Eye (tissue), 1 donor: ENCODE data around the gene LRRC27.
"Not testable (repeated sequence)": the region's sequence is repeated elsewhere in the genome, so short reads cannot be mapped to it uniquely, and the experiment has no call there.

ENCODE experiments used
- DNase-seq: peaks from one replicate; pipeline ENCODE4 v3.0.0-alpha.2; 2015

The LRRC27 gene

GRCh38 chr10:132331601-132332432, at the start of gene LRRC27:
TSS of gene LRRC27 (plus strand) at chr10:132332193. CDS start at chr10:132333525, 1,332 bp downstream.
- DNase-seq: peak; percentile 99

- DNase-seq: peak; percentile 68
Observed at GRCh38 chr10:132282667-132283603, 49.1 kb upstream of the LRRC27 start.

DNA sequence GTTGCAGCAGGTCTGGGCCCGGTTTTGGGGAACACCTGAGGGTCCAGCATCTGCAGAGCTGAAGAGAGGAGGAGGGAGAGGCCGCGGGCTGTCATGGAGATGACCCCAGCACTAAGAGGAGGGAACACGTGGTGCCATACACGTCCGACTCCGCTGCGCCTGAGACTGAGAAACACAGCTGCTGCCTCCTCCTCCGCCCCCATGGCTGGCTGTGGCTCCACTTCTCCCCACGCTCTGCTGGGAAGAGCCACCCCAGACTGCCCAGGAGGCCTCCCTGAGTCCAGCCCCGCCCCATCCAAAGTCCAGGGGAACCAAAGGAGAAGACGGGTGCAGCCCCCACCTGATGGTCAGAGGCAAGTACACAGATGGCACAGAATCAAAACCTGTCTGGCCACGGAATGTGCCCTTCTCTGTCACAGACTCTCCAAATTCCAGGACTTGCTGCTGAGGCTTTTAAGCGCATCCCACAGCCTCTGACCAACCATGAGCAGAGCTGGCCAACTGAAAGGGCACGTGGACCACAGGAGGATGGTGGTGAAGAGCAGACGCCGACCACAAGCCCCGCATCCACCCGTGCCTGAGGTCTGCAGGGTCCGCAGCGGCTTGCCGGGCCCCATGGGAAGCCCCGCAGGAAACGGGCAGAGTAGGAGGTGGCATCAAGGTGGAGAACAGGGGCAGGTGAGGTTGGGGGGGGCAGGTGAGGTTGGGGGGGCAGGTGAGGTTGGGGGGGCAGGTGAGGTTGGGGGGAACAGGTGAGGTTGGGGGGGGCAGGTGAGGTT, 48.2 kb upstream of the LRRC27 start:
- DNase-seq: no peak

GRCh38 chr10:132289439-132289838, 42.6 kb upstream of the LRRC27 start:
- DNase-seq: no peak

GRCh38 chr10:132290631-132291030, 41.4 kb upstream of the LRRC27 start:
- no peak for DNase-seq

DNA sequence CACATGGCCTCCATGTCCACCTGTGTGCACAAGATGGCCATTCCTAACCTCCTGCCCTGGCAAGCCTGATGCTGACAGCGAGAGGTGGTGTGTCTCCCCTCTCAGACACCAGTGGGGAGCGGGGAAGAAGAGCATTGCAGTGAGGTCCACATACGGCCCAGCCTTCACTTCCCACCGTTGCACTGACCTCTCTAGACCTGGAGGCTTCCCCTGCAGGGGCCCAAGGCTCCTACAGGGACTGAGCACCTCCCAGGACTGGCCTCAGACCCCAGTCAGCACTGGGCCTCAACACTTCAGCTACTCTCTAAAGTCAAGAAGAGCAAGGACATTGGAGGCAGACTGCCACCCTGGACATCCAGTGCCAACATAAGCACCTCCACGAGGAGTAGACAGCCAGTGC, 40.2 kb upstream of the LRRC27 start:
- DNase-seq: no peak

GRCh38 chr10:132292287-132293200, 39.4 kb upstream of the LRRC27 start:
- no peak for DNase-seq

- DNase-seq: peak; percentile 69
Observed at GRCh38 chr10:132293201-132293812, 38.7 kb upstream of the LRRC27 start.

- no peak for DNase-seq
Observed at GRCh38 chr10:132293813-132294520, 38.0 kb upstream of the LRRC27 start.

DNA sequence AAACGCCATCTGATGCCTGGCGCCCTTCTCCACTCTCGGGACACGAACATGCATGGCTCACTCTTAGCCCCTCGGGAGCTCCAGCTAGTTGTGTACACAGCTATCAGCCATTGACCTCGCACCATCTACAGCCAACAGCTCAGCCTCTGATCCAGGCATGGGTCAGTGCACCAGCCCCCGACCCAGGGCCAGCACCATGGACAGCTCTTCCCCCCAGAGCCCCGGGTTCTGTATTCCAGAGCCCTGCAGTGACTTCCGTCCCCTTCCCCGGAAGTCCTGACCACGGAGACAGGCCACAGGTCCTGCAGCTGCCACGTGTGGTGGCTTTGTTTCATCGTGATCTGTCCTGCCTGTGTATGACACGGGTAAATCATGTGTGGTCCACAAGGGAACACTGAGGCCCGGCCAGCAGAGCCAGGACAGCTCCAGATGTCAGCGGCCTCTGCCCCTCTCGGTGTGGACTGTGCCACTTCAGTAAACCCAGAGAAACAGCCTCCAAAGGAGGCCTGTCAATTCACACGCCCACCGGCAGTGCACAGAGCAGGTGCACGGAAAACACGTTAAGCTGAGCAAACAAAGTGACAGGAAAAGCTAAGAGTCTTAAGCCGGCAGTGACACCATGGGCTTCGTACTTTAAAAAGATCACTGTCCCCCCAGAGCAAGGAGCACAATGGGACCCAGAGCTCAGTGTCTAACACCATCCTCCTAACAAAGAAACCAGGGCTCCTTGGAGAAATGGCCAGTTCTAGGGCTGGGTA, 37.3 kb upstream of the LRRC27 start:
- DNase-seq: peak; percentile 62

GRCh38 chr10:132295481-132295880, 36.5 kb upstream of the LRRC27 start:
- DNase-seq: not testable (repeated sequence)

DNA sequence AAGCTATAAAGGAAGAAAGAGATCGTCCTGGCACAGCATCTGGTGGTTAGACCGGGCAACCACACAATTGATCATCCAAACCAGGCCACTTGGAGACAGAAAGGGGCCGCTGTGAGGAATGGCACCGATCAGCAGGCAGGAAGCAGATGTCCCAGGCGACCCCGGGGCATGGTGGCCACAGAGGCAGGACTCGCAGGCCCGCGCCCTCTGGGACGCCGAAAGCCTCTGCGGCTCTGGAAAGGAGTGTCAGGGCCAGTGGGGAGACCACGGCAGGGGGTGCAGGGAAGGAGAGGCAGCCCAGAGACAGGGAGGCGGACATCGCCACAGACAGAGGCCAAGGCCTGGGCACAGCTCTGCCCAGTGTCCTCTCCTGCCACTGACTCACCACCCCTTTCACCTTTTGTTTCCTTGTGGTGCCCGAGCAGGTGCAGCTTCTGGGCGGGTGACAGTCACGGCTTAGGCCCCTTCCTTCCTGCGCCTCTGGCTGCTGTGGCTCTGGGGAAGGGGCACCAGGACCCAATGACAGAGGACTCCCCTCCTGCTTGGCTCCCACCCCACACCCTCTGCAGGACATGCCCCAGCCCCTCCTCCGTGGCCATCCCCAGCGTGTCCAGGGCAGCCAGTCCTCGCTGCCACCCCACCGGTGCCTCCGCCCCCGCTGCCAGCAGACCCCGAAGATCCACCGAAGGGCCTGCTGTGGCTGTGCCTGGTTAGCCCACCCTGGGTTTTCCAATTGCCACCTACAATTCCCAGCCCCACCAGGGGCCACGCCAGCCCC, 35.1 kb upstream of the LRRC27 start:
- DNase-seq: no peak

- peak; percentile 61 for DNase-seq
Observed at GRCh38 chr10:132297526-132297925, 34.5 kb upstream of the LRRC27 start.

DNA sequence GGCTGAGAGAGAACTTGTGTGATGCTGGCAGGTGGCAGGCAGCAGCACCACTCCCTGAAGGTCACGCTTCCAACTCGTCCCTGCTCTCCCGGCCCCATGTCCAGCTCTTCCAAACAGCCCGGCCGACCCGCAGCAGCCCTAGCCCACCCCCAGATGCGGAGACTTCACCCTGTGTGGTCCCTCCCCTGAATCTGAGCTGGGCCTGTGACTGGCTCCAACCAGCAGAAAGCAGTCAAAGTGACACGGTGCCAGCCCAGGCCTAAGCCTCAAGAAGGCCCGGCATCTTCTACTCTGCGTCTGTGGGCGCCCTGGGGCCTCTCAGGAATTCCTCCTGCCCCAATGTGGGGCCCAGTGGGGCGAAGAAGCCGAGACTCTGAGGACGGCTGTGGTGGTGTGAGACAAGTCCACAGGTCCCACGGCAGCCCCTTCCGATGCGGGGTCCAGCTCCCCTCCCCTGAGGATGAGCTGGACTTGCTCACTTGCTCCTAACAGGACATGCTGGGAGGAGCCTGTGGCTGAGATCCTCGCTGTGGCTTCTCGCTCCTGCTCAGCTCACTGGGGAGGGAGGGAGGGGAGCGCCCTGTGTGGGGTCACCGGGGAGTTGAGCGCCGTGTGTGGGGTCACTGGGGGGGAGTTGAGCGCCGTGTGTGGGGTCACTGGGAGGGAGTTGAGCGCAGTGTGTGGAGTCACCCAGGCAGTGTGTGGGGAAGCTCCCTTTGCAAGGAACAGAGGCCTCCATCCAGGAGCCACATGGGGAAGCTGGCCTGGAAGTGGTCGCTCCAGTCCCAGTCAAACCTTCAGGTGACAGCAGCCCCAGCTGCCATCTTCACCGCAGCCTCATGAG, 33.7 kb upstream of the LRRC27 start:
- peak; percentile 84 for DNase-seq

DNA sequence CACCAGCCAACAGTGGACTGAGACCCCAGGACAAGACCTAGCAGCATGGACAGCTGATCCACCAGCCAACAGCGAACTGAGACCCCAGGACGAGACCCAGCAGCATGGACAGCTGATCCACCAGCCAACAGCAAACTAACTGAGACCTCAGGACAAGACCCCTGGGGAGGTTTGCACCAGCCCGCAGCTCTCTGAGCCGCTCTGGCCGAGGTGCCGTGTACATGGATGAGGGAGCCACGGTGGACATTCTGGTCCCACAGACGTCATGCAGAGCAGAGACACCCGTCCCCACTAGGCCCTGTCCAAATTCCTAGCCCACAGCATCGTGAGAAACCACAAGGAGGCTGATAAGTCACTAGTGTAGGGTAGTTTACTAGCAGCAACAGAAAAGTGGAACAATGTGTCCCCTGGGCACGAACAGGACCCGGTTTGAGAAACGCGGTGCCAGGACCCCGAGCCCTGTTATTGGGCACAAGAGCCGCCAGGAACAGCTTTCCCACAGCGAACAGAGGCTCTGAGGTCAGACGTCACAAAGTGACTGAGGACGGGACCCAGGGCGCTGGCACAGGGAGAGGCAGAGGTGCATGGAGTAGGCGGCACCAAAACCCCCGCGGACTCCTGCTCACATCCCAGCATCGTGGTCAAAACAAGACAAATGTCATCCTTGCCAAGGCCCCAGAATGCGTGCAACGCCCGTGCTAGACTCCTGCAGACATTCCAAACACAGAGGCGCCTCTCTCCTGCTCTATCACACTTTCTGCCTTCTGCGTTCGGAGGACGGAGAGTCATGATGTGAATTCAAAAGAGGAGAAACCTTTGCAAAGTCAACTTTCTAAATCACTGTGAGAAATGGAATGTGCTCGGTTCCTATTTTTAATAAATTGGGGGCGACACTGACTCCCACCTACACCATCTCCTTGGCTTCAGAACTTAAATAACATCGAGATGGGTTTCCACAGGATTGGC, 32.3 kb upstream of the LRRC27 start:
- no peak for DNase-seq

DNA sequence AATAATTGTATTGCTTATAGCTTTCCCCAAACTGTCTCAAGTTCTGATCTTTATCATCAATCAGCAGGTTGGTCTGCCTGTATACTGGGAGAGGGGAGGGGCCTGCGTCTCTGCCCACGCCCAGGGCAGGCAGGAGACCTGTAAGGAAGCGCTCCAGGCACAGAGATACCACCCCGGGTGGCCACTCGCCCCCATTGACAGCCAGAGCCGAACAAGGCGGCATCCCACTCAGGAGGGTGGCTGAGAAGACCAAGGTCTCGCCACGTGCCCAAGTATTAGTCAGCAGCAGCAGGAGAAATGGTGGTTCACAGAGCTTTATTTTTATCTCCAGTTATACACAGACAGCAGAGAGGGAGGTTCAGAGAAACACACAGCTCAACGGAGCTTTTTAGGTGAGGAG, 31.4 kb upstream of the LRRC27 start:
- no peak for DNase-seq
